ENCODE data around the gene IFNAR2.

Gene IFNAR2

GRCh38 chr21:33229784-33230544, at the start of gene IFNAR2:
IFNAR2 (plus strand) TSS chr21:33229938; CDS start chr21:33241923, 11,985 bp downstream.
- peak; percentile 59 for DNase-seq

GRCh38 chr21:33185852-33186251, 43.9 kb upstream of the IFNAR2 start:
- DNase-seq, result no peak

- DNase-seq, result no peak
Measured at GRCh38 chr21:33187276-33187675, 42.5 kb upstream of the IFNAR2 start.

- DNase-seq, result peak; percentile 8
Measured at GRCh38 chr21:33189237-33189636, 40.5 kb upstream of the IFNAR2 start.

- DNase-seq, result no peak
Measured at GRCh38 chr21:33189824-33190223, 39.9 kb upstream of the IFNAR2 start.

- DNase-seq, result peak; percentile 78
Measured at GRCh38 chr21:33196941-33197374, 32.8 kb upstream of the IFNAR2 start.

GRCh38 chr21:33197496-33197895, 32.2 kb upstream of the IFNAR2 start:
- no peak for DNase-seq

GRCh38 chr21:33198346-33199099, 31.2 kb upstream of the IFNAR2 start:
- DNase-seq, result no peak

- DNase-seq, result no peak
Measured at GRCh38 chr21:33199100-33199464, 30.7 kb upstream of the IFNAR2 start.

- DNase-seq, result peak; percentile 80
Measured at GRCh38 chr21:33199516-33200217, 30.1 kb upstream of the IFNAR2 start.

- DNase-seq, result no peak
Measured at GRCh38 chr21:33201956-33202355, 27.8 kb upstream of the IFNAR2 start.

- DNase-seq, result no peak
Measured at GRCh38 chr21:33202464-33203363, 27.0 kb upstream of the IFNAR2 start.

- DNase-seq, result no peak
Measured at GRCh38 chr21:33203371-33203724, 26.4 kb upstream of the IFNAR2 start.

- DNase-seq, result no peak
Measured at GRCh38 chr21:33205476-33205875, 24.3 kb upstream of the IFNAR2 start.

GRCh38 chr21:33206771-33207281, 22.9 kb upstream of the IFNAR2 start:
- DNase-seq, result no peak

- DNase-seq, result no peak
Measured at GRCh38 chr21:33207449-33208149, 22.1 kb upstream of the IFNAR2 start.

GRCh38 chr21:33208534-33208933, 21.2 kb upstream of the IFNAR2 start:
- no peak for DNase-seq

- DNase-seq, result no peak
Measured at GRCh38 chr21:33211305-33211704, 18.4 kb upstream of the IFNAR2 start.

GRCh38 chr21:33211732-33212131, 18.0 kb upstream of the IFNAR2 start:
- no peak for DNase-seq

- DNase-seq, result no peak
Measured at GRCh38 chr21:33212159-33212851, 17.4 kb upstream of the IFNAR2 start.

- DNase-seq, result no peak
Measured at GRCh38 chr21:33214056-33214455, 15.7 kb upstream of the IFNAR2 start.

Measured in NCI-H1105 treated with DMSO at 0.1 percent for 48 hours (cell line).